Right renal cortex interstitium (tissue), 3 donors: ENCODE data around the gene TLL2. TPM values are rescaled to one million over a fixed set of nuclear protein-coding genes. Genes with fewer than 3 reads are reported as not detected.
A peak's percentile ranks its signal among the peaks of the same experiment; 100 is the strongest.

Experiments
- DNase-seq, 3 donors: peaks; one replicate each; pipeline ENCODE4 v3.0.0-alpha.2; 2013; ENCODE audit warnings: low read depth in 3 of 3, low spot score in 2 of 3
- polyA plus RNA-seq, 3 donors: library from polyadenylated mRNA; unstranded; fragments of 120-200 nt; gene quantifications; one replicate each; pipeline ENCODE4 v1.2.1, GENCODE V29; 2013; ENCODE audit not compliant: insufficient read length in 3 of 3

TLL2 gene
- polyA plus RNA-seq, 3 donors, result 0.75 to 0.99 (median 0.89) TPM

GRCh38 chr10:96436035-96436434 is 77.7 kb downstream of the TLL2 start:
- no peak for DNase-seq

- DNase-seq, result no peak
Measured at GRCh38 chr10:96431211-96431970, 82.3 kb downstream of the TLL2 start.

- DNase-seq, result no peak
Measured at GRCh38 chr10:96427291-96427690, 86.4 kb downstream of the TLL2 start.

DNA sequence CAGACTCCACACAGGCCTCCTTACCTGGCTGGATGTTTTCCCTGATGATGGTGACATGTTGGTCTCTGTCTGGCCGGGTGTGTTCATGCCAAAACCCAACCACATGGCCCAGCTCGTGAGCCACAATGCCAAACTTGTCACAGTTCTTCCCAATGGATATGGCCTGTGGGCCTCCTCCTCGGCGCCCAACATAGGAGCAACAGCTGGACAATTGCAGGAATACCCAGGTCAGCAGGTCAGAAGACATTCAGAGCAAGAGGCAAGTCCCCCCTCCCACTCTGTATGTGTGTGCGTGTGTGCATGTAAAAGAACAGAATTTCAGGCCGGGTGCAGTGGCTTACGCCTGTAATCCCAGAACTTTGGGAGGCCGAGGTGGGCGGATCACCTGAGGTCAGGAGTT is 91.2 kb downstream of the TLL2 start:
- DNase-seq, result no peak

DNA sequence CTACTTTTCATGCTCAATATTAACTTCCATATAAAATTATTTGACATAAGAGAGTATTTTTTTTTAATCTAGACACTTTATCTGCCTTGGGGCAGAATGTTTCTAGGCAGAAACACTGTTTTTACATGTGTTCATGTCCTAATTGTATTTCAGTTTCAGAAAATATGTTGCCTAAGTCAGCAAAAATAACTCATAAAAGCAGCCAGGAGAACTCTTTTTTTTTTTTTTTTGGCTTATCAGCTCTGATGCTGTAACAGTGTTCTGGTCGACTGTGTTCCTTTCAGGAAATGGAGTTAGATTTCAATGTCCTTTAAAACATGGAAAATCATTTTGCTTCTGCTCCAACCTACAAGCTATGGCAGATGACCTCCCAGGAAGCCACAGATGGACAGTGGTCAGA is 91.7 kb downstream of the TLL2 start:
- DNase-seq, result no peak

GRCh38 chr10:96420228-96421009 is 93.3 kb downstream of the TLL2 start:
- no peak for DNase-seq

GRCh38 chr10:96419351-96419750 is 94.4 kb downstream of the TLL2 start:
- no peak for DNase-seq

DNA sequence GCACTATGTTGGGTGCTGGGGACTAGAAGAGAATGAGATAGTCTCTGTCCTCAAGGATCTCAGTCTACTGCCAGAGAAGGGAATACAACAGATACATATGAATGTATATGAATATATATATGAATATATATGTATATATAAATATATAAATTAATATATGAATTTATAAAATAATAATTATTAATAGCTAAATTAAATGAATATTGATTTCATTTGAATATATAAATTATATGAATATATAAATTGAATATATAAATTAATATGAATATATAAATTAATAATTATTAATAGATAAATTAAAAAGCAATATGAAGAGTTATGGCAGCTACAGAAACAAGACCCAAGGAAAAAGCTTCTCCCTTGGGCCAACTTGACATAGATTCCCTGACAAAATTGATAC is 95.1 kb downstream of the TLL2 start:
- no peak for DNase-seq

DNA sequence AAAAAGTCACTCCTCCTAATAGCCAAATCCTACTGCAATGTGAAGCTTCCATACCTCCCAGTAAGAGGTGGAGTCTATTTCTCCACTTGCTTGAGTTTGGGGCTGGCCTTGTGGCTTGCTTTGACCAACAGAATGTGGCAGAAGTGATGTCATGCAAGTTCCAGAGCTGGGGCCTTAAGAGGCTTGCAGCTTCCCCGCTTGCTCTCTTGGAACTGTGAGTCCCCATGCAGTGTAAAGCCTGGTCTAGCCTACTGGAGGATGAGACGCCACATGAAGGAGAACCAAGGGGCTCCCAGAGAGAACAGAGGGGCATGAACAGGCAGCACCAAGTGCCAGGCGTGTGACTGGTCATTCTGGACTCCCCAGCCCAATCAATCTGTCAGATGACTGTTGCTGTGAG is 96.3 kb downstream of the TLL2 start:
- no peak for DNase-seq

DNA sequence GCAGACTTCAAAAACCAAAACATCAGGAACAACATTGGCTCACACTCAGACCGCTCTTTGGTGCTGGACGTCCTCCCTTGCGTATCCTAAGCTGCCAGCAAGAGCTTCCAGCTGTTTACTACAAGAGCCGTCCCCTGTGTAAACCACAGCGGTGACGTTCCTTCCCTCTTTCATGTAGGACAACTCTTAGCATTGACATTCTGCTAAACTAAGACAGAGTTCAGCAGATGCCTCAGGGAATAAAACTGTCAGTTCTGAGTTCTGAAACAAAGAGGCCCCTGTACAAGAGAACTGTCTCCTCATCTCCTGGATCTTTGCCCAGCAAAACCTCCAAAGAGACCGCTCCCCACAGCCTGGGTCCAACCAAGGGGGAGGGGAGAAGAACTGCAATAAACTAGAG is 97.1 kb downstream of the TLL2 start:
- DNase-seq, result peak in 1 of 3 donors; percentile 36

DNA sequence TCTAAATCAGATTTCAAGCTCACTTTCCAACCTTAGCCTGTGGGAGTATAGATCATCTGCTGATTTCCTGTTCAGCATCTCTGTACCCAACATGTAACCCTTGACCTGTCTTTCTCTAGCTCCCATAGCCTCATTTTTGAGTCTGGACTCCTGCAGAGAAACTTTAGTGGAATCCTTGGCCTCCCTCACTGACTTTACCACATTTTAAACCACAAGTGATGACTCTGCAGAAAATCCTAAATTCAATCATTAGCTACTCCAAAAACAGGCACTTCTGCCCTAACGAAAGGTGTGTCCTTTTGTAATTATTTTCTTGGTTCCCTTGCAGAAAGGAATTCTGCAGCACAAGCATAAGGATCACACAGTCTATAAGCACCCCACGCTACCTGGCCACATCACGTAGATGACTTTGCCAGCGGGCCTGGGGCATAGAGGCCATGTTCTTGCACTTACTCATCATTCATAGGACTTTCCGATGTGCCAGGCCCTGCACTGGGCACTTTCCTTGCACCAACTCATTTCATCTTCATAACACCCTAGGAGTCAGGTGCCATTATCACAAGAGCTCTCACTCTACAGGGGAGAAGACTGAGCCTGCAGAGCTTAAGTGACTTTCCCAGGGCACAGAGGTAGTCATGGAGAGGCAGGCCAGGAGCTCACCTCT is 97.7 kb downstream of the TLL2 start:
- DNase-seq, result no peak

DNA sequence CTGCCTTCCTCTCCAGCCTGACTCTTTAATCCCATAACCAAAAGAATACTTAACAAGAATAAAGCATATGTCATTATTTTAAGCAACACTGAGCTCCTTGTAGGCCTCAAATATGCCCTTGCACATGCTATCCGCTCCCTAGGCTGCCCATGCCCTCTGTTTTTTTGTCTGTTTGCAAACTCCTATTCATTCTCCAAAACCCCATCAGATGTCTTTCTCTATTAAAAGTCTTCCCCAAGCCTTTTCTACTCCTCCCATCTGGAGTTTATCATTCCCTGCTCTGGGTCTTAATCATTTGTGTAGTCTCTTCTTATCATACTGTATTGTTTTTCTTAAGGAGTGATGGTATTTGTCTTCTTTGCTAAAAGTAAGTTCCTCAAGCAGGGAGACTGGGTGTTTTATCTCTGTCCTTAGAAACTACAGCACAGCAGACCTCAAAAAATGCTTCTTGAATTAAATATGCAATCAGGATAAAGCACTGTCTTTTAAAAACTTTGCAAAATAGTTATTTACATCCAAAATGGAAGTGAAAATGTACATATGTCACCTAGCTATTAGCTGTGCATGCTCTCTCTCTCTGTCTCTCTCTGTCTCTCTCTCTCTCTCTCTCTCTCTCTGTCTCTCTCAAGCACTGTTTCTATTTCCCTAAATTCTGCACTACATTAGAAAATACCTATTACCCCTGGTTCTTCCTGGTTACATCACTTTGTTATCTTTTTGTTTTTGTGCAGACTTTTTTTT is 98.4 kb downstream of the TLL2 start:
- DNase-seq, result no peak

- no peak for DNase-seq
Measured at GRCh38 chr10:96414303-96414702, 99.4 kb downstream of the TLL2 start.

DNA sequence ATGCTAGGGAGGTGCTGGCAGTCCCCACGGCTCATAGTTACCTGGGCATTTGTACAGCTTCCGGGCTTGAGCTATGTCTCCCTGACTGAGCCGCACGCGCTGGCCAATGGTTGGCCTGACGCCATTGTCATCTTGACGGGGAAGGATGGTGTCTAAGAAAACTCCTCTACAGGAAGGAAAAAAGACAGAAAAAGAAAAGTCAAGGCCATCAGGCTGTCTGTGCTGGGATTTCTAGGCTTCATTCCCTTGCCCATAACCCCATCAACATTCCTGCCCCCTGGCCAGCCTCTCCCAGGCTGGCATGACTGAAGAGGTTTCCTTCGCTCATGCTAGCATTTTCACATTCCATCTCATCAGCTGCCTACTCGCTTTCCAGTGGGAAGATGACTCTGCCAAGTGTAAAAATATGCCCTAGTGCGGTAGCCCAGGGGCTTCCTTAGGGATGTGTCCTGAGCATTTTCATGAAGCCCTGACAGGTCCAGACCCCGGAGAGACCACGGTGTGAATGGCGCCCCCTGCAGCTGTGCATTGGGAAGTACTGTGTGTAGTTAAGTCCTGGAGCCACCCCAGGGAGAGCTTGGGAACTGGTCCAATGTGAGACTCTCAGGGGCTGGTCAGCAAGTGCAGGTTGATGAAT is 100.5 kb downstream of the TLL2 start:
- DNase-seq, result no peak

DNA sequence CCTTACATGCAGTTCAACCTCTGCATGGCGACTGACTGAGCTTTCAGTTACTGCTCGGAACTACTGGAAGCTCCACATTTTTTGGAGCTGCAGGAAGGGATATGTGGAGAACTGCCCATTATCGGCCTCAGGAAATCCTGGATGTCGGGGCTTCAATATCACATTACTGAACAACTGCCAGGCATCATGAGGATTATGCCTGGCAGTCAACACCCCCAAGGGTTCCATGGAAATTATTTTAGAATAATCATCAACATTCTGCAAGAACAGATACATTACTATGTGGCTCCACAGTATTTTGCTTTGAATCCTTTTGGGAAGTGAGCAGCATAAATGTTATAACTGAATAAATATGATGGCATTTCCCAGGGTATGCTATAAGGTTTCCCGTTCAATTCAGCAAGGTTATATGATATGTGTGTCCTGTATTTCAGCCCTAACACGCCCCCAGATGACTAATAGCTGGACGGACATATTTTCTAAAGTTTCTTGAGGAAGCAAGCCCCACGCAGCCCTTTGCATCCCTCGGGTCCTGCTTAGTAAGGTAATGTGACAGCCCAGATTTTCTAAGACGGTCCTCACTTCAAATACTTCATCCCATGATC is 101.9 kb downstream of the TLL2 start:
- no peak for DNase-seq

- DNase-seq, result no peak
Measured at GRCh38 chr10:96410296-96410695, 103.4 kb downstream of the TLL2 start.

DNA sequence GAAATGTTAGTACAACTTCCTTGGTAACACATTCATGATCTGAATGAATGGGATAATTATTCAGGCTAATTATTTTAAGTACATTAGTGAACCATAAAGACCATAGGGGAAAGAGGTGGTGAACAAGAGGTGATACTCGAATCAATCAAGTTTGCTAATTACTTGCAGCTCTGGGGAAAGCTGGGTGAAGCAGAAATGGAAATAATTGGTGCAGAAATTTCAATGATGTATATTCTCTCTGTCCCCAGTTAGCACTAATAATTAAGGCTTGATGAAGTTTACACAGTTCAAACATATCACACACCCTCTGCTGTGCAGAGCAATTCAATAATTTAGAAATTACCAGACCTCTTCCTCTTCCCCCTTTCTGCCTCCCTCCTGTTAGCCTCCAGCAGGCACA is 105.5 kb downstream of the TLL2 start:
- no peak for DNase-seq

GRCh38 chr10:96407560-96408069 is 106.1 kb downstream of the TLL2 start:
- DNase-seq, result no peak

- no peak for DNase-seq
Measured at GRCh38 chr10:96406091-96406490, 107.6 kb downstream of the TLL2 start.
